Left lobe of liver (tissue), 2 donors: ENCODE data around the gene LCP1. TPM values are rescaled to one million over a fixed set of nuclear protein-coding genes. Genes with fewer than 3 reads are reported as not detected.
"Not testable (repeated sequence)": the region's sequence is repeated elsewhere in the genome, so short reads cannot be mapped to it uniquely, and the experiment has no call there.

Experiments used
- ATAC-seq: fragments of 200-7000 bp; cut with Tn5 transposase; one replicate; pipeline ENCODE4 v1.9.1; 2020; ENCODE audit warnings: mild to moderate bottlenecking, moderate library complexity
- DNase-seq: peaks from one replicate; pipeline ENCODE4 v3.0.0-alpha.2; 2020; ENCODE audit warnings: low spot score
- total RNA-seq: library from RNA; stranded (reverse); gene quantifications from one replicate; pipeline ENCODE4 v1.2.1, GENCODE V29; 2021
- donor health status: DM: no; HTN: no; CAD: no; lungs with moderate emphysema.
- donor health status: DM: no; HTN: yes; CAD: no.

Gene LCP1, protein sequence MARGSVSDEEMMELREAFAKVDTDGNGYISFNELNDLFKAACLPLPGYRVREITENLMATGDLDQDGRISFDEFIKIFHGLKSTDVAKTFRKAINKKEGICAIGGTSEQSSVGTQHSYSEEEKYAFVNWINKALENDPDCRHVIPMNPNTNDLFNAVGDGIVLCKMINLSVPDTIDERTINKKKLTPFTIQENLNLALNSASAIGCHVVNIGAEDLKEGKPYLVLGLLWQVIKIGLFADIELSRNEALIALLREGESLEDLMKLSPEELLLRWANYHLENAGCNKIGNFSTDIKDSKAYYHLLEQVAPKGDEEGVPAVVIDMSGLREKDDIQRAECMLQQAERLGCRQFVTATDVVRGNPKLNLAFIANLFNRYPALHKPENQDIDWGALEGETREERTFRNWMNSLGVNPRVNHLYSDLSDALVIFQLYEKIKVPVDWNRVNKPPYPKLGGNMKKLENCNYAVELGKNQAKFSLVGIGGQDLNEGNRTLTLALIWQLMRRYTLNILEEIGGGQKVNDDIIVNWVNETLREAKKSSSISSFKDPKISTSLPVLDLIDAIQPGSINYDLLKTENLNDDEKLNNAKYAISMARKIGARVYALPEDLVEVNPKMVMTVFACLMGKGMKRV
- 20.7 TPM for total RNA-seq

DNA sequence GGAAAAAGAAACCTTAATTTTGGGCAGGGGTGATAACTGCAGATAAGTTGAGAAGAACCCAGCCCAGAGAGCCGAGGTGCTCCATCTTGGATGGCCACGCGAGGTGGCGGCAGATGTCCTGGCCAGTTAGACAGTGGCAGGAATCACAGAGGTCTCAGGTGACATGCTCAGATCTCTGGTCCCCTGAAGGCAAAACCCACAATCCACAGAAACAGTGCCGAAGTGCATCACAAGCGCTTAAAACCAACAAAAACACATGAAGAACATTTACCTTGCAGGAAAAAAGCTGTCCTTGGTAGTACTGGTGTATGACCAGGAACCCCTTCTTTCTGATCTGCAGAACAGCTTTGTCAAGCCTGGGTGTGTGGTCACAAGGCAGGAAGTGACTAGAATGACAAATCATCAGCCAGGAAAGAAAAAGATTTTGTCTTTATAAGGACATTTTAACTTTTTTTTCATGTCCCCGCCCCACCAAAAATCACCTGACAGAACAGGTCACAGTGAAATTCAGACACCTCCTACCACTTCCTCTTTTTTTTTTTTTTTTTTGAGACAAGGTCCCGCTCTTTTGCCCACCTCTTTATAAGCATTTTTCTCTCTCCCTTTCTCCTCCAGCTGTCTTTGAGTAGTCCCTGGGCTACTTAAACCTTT is at the start of gene LCP1:
Gene LCP1 (minus strand): TSS at position 338 of the 651 bp plus-strand sequence. CDS start 22,515 bp downstream, outside the sequence.
- ATAC-seq (peak; percentile 46), DNase-seq (no peak)

DNA sequence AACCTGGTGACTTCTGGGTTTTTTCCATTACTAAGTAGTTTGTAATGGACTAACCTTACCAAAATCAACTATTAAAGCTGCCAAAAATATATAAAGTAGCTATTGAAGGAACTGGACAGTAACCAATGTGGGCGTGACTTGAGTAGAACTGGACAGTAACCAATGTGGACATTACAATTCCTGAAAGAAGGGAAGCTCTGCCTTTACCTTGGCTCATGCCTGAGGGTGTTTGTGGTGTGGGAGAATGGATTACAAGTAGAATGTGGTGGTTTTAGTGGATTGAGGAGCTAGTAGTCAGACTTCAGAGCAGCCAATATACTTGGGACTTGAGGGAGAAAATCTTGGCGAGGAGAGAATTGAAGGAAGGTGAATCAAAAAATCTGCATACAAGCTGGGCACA is 47.3 kb upstream of the LCP1 start:
- DNase-seq (no peak), ATAC-seq (no peak)

DNA sequence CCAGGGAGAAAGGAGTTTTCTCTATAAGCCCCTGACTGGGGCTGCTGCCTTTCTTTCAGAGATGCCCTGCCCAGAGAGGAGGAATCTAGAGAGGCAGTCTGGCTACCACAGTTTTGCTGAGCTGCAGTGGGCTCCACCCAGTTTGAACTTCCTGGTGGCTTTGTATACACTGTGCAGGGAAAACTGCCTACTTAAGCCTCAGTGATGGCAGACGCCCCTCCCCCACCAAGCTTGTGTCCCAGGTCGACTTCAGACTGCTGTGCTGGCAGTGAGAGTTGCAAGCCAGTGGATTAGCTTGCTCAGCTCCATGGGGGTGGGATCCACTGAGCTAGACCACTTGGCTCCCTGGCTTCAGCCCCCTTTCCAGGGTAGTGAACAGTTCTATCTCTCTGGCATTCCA is 38.3 kb upstream of the LCP1 start:
- peak; percentile 37 for ATAC-seq
- not testable (repeated sequence) for DNase-seq

DNA sequence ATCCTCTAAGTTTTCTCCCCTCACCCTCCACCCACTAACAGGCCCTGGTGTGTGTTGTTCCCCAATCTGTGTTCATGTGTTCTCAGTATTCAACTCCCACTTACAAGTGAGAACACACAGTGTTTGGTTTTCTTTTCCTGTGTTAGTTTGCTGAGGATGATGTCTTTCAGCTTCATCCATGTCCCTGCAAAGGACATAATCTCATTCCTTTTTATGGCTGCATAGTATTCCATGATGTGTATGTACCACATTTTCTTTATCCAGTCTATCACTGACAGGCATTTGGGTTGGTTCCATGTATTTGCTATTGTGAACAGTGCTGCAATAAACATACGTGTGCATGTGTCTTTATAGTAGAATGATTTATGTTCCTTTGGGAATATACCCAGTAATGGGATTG is 32.8 kb upstream of the LCP1 start:
- not testable (repeated sequence) for ATAC-seq

DNA sequence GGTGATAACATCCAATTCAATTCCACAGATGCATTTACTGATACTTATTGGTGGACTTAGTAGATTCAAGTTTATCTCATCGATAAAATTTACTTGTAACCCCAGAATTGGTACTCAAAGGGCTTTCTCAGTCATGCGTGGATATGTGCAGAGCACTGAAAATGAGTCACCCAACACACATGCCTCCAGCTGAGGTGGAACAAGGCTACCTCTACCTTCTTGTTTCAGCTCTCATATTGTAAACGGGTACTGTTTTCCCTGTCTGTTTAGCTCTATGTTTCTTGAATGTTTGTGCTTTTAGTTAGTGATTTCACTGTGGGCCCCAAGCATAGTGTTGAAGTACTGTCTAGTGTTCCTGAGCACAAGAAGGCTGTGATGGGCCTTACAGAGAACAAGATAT is 31.3 kb upstream of the LCP1 start:
- ATAC-seq (no peak), DNase-seq (no peak)

More for the DNA sequence above, 32.8 kb upstream of the LCP1 start:
- DNase-seq = not testable (repeated sequence)

DNA sequence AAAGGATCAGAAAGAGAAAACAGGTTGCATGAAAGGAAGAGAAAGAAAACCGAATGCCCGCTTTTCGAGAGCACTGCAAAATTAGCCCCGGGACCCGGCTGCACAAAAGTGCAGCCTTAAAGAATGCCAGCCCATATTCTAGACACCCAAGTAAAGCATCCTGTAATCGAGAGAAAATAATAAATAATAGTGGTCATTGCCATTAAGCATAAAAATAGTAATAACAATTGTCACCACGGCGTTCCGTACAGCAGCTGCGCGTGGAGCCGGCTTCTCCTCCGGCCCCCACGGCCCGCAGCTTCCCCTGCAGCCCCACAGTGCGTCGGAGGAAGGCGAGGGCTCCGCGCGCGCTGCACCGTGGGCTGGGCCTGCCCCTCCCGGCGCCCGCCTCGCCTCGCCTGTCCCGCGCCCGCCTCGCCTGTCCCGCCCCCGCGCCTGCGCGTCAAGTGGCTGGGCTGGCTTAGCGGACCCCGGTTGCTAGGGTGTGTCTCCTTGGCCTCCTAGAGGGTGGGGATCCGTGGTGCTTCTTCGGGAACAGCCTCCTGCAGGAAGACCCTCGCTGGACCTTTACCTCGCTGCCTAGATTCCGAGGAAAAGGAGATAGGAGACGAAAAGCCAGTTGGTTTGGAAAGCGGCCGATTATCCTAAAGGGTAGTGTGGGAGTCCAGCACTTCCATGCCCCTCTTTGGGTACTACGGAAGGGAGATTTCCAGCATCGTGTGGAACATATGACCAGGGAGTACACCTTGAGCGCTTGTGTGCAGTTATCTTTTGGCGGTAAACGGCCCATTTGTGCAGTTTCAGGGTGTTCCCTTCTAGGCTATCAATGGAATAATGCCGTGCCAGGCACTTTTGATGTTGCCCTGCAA is 29.7 kb upstream of the LCP1 start, which contains the start of gene LRRC63:
Gene LRRC63 (plus strand): TSS at position 446 of the 869 bp plus-strand sequence. CDS start 1,107 bp downstream, outside the sequence.
- peak; percentile 84 for DNase-seq
- ATAC-seq = peak; percentile 99

DNA sequence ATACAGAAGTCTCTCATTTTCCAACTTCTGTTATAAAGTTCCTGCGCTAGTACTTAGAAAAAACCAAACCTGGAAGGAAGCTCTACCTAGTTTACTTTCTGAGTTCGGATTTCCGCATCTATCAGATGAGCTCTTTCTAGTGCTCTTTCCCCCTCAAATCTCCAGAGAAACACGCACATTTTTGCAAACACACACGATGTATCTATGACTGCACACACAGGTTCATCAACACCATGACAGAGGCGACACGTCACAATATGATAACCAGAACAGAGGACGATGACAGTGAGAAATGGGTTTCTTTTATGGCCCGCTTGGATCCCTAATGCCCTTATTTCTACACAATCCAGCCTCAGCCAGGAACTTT is 29.1 kb upstream of the LCP1 start:
- ATAC-seq = peak; percentile 48
- no peak for DNase-seq

DNA sequence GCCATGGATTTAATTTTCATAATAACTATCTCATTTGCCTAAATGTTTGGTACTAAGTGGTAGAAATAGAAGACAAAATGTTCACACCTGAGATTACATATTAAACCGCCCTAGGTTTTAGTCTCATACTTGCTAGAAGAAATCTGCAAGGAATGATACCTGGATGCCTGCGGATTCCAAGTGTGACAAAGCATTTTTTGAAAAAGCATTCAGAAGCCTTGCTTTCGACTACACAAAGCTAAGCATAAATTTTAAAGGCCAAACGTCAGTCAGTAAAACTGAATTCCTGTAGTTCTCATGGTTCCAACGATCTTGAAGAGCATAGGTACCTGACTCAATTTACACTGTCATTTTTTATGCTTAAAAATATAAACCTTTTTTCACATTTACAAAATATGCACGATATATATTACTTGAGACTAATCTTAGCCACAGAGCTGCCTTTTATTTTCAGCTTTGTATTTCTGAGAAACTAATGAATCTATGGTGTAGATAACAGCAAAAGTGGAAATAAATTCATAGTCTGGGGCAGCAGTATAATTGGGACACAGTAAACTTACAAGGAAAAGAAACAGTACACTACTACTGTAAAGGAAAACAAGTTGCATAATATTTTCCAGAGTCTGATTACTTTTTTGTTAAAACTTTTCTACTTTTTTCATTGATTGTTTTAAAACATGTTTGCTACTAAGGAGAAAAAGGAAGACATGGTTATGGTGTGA is 28.5 kb upstream of the LCP1 start:
- ATAC-seq (no peak), DNase-seq (no peak)

DNA sequence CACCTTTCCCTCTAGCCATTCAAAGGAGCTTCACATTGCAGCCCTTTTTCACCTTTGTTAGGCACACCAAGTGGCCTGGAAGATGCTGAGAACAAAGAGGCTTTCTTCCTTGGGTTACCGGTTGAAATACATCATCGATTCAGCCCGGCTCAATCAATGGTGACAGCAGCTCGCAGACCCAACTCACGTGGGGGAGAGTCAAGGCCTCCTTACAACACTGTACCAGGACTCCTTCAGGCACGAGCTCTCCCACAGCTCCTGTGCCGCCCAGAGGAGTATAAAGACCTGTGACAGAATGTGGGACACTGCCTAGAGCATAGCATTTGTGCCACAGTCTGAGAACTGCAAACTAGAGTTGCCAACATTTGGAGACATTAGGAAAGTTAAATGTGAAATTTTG is 25.9 kb upstream of the LCP1 start:
- no peak for DNase-seq

DNA sequence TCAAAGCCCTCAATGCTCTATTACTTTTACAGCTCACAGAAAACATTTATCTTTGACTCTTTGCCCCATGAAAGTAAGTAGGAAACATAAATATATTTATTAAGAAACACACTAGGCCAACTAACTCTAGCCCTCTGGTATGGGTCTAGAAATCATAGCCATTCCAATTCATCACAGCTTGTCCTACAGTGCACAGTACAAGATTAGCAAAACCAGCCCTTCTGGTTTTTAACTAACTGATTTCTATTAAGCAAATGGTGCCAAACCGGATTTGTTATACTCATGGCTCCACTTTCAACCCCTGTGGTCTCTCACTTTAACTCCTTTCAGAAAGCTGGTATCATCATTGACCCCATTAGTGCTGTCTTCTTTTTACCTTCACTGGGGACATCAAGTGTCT is 24.2 kb upstream of the LCP1 start:
- no peak for ATAC-seq
- no peak for DNase-seq

More for the DNA sequence above, 25.9 kb upstream of the LCP1 start:
- ATAC-seq = no peak

DNA sequence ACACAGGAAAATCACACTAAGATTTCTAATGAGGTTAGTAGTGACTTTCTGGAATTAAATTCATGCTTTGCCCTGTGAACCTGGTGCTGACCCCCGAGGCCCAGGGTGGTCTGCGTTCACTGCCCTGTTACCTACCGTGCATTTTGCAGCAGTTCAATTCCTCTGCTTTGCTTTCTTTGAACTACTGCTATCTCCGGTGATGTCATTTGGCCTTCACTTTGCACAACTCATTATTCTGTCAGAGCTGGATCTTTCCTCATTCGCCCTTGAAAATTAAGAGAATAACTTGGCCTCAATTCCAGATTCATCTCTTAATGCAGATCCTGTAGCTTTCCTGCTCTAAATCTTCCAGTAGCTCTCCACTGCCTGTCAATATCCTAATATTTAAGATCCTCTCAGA is 21.0 kb upstream of the LCP1 start:
- ATAC-seq (no peak), DNase-seq (no peak)

DNA sequence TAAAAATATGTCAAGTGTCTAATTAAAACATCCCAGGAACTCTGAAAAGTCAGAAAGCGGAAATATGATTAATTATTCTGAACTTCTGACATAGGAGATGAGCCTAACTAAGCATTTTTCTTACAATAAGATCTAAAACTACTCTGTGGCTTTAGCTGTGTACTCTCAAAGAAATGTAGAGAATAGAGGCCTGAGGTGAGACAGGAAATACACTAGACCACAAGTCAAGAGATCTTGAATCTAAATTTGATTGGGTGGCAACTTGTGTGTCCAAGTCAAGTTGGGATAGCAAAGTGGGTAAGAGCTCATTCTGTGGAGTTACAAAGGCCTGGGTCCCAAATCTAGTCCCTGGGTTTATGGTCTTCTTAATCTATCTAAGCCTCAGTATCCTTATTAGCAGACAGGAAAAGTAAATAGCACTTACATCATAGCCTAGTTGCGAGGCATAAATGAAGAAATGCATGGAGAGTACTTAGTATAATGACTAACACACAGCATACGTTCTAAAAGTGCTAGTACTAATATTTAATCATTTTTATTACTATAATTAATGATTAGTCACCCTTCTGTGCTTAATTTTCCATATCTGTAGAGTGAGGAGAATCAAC is 20.3 kb upstream of the LCP1 start:
- DNase-seq (no peak), ATAC-seq (no peak)

DNA sequence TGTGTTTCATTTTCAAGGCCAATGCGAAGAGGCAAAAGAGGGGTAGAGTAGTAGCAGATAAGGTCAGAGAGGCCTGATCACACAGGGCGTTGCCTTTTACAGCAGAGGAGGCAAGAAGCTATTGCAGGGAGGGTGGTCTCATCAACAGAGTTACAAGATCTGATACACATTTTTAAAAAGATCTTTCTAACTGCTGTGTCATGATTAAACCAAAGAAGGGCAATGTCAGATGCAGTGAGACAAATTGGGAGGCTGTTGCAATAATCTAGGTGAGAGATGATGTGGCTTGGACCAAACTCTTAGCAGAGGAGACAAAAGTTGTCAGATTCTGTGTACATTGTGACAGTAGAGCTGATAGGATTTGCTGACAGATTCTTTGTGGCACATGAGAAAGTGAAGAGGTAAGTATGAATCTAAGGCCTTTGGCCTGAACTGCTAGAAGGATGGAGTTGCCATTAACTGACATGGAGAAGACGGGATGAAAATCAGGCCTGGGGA is 16.8 kb upstream of the LCP1 start:
- ATAC-seq = no peak
- no peak for DNase-seq

DNA sequence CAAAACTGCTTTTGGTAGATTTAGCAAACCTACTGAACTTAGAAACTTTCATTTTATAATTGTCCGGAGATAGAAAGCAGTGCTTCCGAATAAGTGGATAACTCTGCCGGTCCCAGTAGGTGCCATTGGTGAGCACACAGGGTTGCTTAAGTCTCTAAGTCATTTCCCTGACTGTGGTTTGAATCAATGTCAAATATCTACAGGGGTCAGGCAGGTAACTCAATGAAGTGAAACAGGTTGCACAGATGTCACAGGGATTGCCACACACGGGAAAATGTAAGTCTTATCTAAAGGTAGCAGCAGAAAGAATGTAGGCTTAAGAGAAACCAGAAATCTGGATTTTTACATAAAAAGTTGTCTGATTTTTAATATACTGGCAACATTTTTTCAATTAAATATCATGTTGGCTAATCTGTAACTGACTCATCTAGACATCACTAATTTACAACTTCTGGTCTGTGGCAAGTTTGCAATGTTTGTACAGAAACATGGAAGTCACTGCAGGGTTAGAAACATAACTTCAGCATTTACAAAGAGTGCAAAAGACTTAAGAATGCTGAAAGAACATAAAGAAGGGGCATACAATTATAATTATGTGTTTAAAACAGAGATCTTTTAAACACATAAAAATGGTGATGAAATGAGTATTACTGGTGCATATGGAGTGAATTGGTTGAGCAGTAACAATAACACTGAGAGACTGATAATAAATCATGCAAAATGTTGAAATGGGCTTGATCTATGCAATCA is 15.5 kb upstream of the LCP1 start:
- no peak for DNase-seq
- no peak for ATAC-seq

DNA sequence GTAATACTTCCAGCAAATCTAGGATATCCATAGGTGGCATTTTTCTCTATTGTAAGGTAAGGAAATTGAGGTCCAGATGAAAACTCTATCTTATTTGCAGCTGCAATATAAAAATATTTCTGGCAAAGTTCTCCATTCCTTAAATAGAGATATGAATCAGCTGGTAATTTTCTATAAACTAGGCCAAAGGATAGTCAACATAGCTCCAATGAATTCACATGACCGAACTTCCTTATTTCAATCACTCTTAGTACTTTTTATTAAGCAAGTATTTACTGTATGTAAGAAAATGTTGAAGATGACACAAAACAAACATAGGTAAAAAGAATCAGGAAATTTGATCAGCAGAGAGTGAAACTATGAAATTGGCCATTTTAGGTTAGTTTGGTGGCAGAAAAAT is 13.0 kb upstream of the LCP1 start:
- ATAC-seq (no peak), DNase-seq (no peak)

DNA sequence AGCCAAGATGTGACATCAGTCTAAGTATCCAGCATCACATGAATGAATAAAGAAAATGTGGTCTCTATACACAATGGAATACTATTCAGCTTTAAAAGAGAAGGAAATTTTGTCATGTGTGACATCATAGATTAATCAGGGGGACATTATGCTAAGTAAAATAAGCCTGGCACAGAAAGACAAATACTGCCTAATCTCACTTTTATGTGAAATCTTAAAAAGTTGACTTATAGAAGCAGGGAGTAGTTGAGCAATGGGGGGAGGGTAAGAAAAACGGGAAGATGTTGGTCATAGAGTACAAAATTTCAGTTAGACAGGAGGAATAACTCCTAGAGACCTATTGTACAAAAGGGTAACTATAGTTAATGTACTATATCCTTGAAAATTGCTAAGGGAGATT is 10.4 kb upstream of the LCP1 start:
- DNase-seq (no peak), ATAC-seq (no peak)

DNA sequence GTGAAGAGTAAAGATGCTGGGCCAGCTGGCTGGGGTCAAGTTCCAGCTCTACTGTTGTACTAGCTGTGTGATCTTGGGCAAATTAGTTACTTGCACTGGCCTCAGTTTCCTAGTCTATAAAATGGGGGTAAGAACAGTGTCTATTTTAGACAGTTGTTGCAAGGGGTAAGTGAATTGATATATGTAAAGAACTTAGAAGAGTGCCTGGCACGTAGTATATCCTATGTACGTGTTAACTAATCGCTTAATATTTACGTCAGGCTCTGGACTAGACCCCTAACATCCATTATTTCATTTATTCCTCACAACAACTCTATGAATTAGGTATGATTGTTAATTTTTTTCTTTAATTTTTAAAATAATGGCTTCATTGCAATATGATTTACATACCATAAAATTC is 3.7 kb upstream of the LCP1 start:
- no peak for ATAC-seq
- DNase-seq = no peak

DNA sequence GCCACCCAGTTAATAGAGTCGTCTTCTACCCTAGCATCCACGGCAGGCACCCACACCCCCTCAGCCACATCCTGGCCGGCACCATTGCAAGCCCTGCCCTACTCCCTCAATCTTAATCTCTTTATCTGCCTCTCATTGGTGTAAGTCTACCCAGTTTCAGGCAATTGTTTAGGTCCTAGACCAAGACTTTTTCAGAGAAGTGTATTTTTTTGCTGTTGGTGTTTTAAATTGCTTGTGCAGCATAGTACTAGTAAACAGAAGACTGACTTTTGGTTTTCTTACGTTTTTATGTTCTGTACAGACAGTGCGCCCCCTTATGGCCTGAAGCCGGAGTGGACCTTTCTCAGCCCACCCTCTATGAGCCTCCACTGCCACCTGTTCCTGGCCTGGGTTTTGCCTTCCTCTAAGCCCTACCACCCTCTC is 2.3 kb upstream of the LCP1 start:
- DNase-seq (no peak), ATAC-seq (peak; percentile 64)
